ENCODE results near the gene ADAMTSL3.

ADAMTSL3 gene

GRCh38 chr15:83991163-83991562 lies 337.2 kb downstream of the ADAMTSL3 start:
- ATAC-seq (replicated peaks) (no peak), DNase-seq (no peak)
- no peak overlapping the region for H3K27ac Mint-ChIP-seq
- no peaks in the 10 kb centered on the region for H3K36me3 Mint-ChIP-seq
- H3K4me3 Mint-ChIP-seq: no peak overlapping the region
- H3K4me1 Mint-ChIP-seq: no peaks in the 10 kb centered on the region
- H3K27me3 Mint-ChIP-seq: no peaks in the 10 kb centered on the region
- no peaks in the 10 kb centered on the region for H3K9me3 Mint-ChIP-seq

- ATAC-seq (replicated peaks) (no peak), DNase-seq (no peak)
- no peaks in the 10 kb centered on the region for H3K4me1 Mint-ChIP-seq
- no peak overlapping the region for H3K4me3 Mint-ChIP-seq
- no peak overlapping the region for H3K27ac Mint-ChIP-seq
- H3K9me3 Mint-ChIP-seq: peaks cover 1 to 3% of the 10 kb centered on the region in 2 donors
- no peaks in the 10 kb centered on the region for H3K36me3 Mint-ChIP-seq
- no peaks in the 10 kb centered on the region for H3K27me3 Mint-ChIP-seq
These were observed 338.6 kb downstream of the ADAMTSL3 start for GRCh38 chr15:83992324-83993031.

DNA sequence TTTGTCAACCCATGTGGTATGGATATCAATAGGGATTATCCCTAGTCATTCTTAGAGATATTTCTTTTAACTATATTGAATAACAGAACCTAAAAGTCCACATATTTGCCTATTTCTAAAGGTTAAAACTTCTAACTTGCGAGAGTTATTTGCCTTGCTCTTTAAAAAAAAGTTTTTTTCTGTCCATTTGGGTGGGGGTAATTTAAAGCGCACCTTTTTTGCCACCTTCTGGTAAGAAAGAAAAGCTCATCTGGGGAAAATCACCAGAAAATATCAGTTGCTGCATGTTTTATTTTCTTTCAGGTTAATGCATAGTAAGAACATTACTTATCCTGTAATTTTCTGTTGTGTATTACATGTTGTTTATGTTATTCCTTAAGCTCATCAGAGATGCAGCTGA lies 339.7 kb downstream of the ADAMTSL3 start:
- no peak overlapping the region for H3K27ac Mint-ChIP-seq
- DNase-seq: no peak
- H3K36me3 Mint-ChIP-seq: no peaks in the 10 kb centered on the region
- no peaks in the 10 kb centered on the region for H3K4me1 Mint-ChIP-seq
- H3K4me3 Mint-ChIP-seq: no peak overlapping the region
- no peak for ATAC-seq (replicated peaks)
- no peaks in the 10 kb centered on the region for H3K27me3 Mint-ChIP-seq
- peaks cover 1 to 3% of the 10 kb centered on the region in 2 donors for H3K9me3 Mint-ChIP-seq

DNA sequence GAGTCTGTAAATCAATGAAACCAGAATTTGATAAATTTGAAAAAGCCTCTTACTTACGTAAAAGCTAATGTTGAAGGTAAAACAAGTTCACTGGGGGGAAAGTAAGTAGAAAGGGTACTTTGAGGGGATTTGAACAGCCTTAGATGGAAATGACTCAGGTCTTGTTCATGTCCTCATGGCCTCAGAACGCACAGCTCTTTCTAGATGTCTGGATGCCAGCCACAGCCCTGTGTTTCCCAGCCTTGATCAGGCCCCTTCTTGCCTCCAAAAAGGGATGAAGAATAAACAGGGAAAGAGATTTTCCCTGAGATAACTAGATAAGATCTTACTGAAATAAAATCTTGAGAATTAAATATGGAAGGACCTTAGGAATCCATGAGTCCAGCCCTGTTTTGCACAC lies 344.6 kb downstream of the ADAMTSL3 start:
- Mint-ChIP-seq H3K4me1 (no peaks in the 10 kb centered on the region), H3K9me3 (peaks cover 3 to 4% of the 10 kb centered on the region in 2 donors), H3K4me3 (no peak overlapping the region), H3K27me3 (no peaks in the 10 kb centered on the region), H3K27ac (no peak overlapping the region), H3K36me3 (no peaks in the 10 kb centered on the region)
- DNase-seq (no peak), ATAC-seq (replicated peaks) (no peak)

- no peak overlapping the region for H3K27ac Mint-ChIP-seq
- DNase-seq: no peak
- no peaks in the 10 kb centered on the region for H3K36me3 Mint-ChIP-seq
- H3K9me3 Mint-ChIP-seq: peaks cover 3 to 4% of the 10 kb centered on the region in 2 donors
- ATAC-seq (replicated peaks): no peak
- no peak overlapping the region for H3K4me3 Mint-ChIP-seq
- no peaks in the 10 kb centered on the region for H3K4me1 Mint-ChIP-seq
- no peaks in the 10 kb centered on the region for H3K27me3 Mint-ChIP-seq
These were observed 345.6 kb downstream of the ADAMTSL3 start for GRCh38 chr15:83999396-84000135.

- Mint-ChIP-seq H3K4me1 (no peaks in the 10 kb centered on the region), H3K4me3 (no peak overlapping the region), H3K27me3 (no peaks in the 10 kb centered on the region), H3K27ac (no peak overlapping the region), H3K36me3 (no peaks in the 10 kb centered on the region), H3K9me3 (peaks cover 3 to 4% of the 10 kb centered on the region in 2 donors)
- no peak for DNase-seq
- ATAC-seq (replicated peaks): no peak
These were observed 347.1 kb downstream of the ADAMTSL3 start for GRCh38 chr15:84001037-84001436.

- H3K9me3 Mint-ChIP-seq: peaks cover 3 to 4% of the 10 kb centered on the region in 2 donors
- H3K36me3 Mint-ChIP-seq: no peaks in the 10 kb centered on the region
- DNase-seq: no peak
- H3K27ac Mint-ChIP-seq: no peak overlapping the region
- H3K4me1 Mint-ChIP-seq: no peaks in the 10 kb centered on the region
- ATAC-seq (replicated peaks): no peak
- H3K4me3 Mint-ChIP-seq: no peak overlapping the region
- H3K27me3 Mint-ChIP-seq: no peaks in the 10 kb centered on the region
These were observed 347.7 kb downstream of the ADAMTSL3 start for GRCh38 chr15:84001655-84002054.

GRCh38 chr15:84003791-84004503 lies 350.0 kb downstream of the ADAMTSL3 start:
- H3K27ac Mint-ChIP-seq: no peak overlapping the region

GRCh38 chr15:84006421-84006820 lies 352.5 kb downstream of the ADAMTSL3 start:
- Mint-ChIP-seq H3K27me3 (no peaks in the 10 kb centered on the region), H3K27ac (no peak overlapping the region), H3K4me3 (no peak overlapping the region), H3K9me3 (peaks cover 0 to 6% of the 10 kb centered on the region in 2 donors), H3K36me3 (no peaks in the 10 kb centered on the region), H3K4me1 (no peaks in the 10 kb centered on the region)
- ATAC-seq (replicated peaks) (no peak), DNase-seq (no peak)

More at GRCh38 chr15:84003791-84004503, 350.0 kb downstream of the ADAMTSL3 start:
- H3K4me3 Mint-ChIP-seq: no peak overlapping the region
- H3K27me3 Mint-ChIP-seq: no peaks in the 10 kb centered on the region
- no peaks in the 10 kb centered on the region for H3K4me1 Mint-ChIP-seq
- no peak for ATAC-seq (replicated peaks)
- DNase-seq: no peak
- peaks cover 0 to 4% of the 10 kb centered on the region in 2 donors for H3K9me3 Mint-ChIP-seq
- H3K36me3 Mint-ChIP-seq: no peaks in the 10 kb centered on the region

GRCh38 chr15:84009616-84010015 lies 355.7 kb downstream of the ADAMTSL3 start:
- DNase-seq: no peak
- H3K36me3 Mint-ChIP-seq: no peaks in the 10 kb centered on the region
- H3K4me1 Mint-ChIP-seq: no peaks in the 10 kb centered on the region
- H3K4me3 Mint-ChIP-seq: no peak overlapping the region
- no peak overlapping the region for H3K27ac Mint-ChIP-seq
- no peak for ATAC-seq (replicated peaks)
- H3K27me3 Mint-ChIP-seq: no peaks in the 10 kb centered on the region
- peaks cover 3 to 4% of the 10 kb centered on the region in 2 donors for H3K9me3 Mint-ChIP-seq

DNA sequence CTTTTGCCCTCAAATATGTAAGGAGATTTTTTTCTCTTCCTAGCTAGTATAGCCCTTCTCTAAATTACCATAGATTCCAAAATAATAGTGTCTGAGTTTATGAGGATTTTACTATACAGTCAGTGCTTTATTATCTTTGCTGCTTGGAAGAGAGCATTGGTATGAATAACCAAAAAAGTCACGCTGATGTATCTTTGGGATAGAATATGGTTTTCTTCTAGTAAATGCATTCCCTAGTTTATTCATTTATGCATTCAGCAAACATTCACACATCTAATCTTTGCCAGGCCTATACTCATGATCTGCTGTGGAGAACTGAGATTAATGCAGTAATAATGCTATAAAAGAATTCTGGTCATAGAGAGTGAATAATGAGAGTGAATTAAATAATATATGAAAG lies 356.3 kb downstream of the ADAMTSL3 start:
- H3K27ac Mint-ChIP-seq: no peak overlapping the region
- ATAC-seq (replicated peaks): no peak
- DNase-seq: no peak
- H3K4me1 Mint-ChIP-seq: no peaks in the 10 kb centered on the region
- no peaks in the 10 kb centered on the region for H3K36me3 Mint-ChIP-seq
- no peaks in the 10 kb centered on the region for H3K27me3 Mint-ChIP-seq
- H3K4me3 Mint-ChIP-seq: no peak overlapping the region
- H3K9me3 Mint-ChIP-seq: peaks cover 3 to 4% of the 10 kb centered on the region in 2 donors

- no peak overlapping the region for H3K4me3 Mint-ChIP-seq
- no peak for ATAC-seq (replicated peaks)
- H3K27me3 Mint-ChIP-seq: no peaks in the 10 kb centered on the region
- no peaks in the 10 kb centered on the region for H3K36me3 Mint-ChIP-seq
- DNase-seq: no peak
- H3K27ac Mint-ChIP-seq: no peak overlapping the region
- H3K9me3 Mint-ChIP-seq: peaks cover 2 to 4% of the 10 kb centered on the region in 2 donors
- no peaks in the 10 kb centered on the region for H3K4me1 Mint-ChIP-seq
These were observed 362.4 kb downstream of the ADAMTSL3 start for GRCh38 chr15:84016371-84016770.

DNA sequence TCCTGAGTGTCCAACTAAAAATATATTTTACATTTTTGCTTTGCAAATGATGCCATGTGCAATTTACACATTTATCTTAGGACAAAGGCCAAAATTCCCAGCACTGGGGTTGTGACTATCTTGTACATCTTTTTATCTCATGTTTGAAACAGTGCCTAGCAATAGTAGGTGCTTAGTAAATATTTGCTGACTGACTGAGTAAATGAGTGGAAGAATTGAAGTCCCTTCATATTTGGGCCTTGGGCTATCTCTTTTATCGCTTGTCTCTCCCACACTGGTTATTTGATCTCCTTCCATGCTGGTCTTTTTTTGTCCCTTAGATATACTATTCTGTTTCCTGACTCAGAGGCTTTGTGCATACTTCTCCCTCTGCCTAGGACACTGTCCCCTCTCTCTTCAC lies 368.6 kb downstream of the ADAMTSL3 start:
- peaks cover 0 to 5% of the 10 kb centered on the region in 2 donors for H3K27me3 Mint-ChIP-seq
- no peaks in the 10 kb centered on the region for H3K4me1 Mint-ChIP-seq
- ATAC-seq (replicated peaks): no peak
- DNase-seq: no peak
- H3K4me3 Mint-ChIP-seq: no peak overlapping the region
- H3K9me3 Mint-ChIP-seq: peaks cover 0 to 2% of the 10 kb centered on the region in 2 donors
- no peak overlapping the region for H3K27ac Mint-ChIP-seq
- H3K36me3 Mint-ChIP-seq: no peaks in the 10 kb centered on the region

GRCh38 chr15:84023636-84024035 lies 369.7 kb downstream of the ADAMTSL3 start:
- Mint-ChIP-seq H3K27me3 (peaks cover 0 to 5% of the 10 kb centered on the region in 2 donors), H3K36me3 (no peaks in the 10 kb centered on the region), H3K27ac (no peak overlapping the region), H3K9me3 (peaks cover 5 to 6% of the 10 kb centered on the region in 2 donors), H3K4me3 (no peak overlapping the region), H3K4me1 (no peaks in the 10 kb centered on the region)
- DNase-seq: no peak
- no peak for ATAC-seq (replicated peaks)

Measured in stimulated activated naive B cell treated with anti-CD40 and anti-IgM and Interleukin-4, amounts not matched to agents 10 μg/mL and 1 μg/mL and 100 μg/mL, for 72 hours (primary cell).